GM18951 (cell line): ENCODE results near the gene AGAP1.

Experiments
- POLR2A ChIP-seq: IDR thresholded peaks from 4 replicates; pipeline ENCODE4 v1.6.1; 2011; ENCODE audit warnings: mild to moderate bottlenecking; ENCODE audit not compliant: insufficient read length, insufficient read depth; ENCODE audit errors: extremely low read depth
- in situ Hi-C: fragments of 300-500 bp; cut with MboI; formaldehyde crosslinking; loops from one replicate; pipeline ENCODE4 v1.12.0; 2022; ENCODE audit warnings: low sequenced_read_pairs, mixed read lengths, inconsistent platforms; ENCODE audit not compliant: unreplicated experiment

AGAP1 gene

DNA sequence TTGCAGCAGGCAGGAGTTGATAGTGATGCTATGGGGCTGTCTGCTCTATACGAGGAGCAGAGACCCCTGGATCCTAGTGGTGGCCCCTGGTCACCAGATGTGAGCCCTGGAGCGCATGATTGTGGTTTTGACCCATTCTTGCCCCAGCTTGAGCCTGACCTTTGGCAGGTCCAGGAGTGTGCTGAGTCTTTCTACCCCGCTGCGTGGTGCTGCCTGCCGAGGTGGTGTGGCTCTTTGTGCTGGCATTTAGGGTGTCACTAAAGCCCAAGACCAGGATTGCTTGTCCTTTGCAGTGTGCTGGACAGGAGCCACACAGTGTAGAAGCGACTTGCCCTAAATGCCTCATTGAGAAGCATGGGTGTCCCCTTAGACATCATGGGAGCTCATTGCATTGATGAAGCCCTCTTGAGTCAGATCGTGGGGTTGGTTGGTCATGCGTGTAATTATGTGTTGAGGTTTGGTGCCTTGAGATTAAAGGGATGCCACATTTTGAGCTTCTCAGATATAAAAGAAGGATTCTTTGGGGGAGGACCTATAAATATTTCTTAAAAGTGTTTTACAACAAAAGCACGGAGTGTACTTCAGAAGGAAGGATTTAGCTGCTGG, 88.3 kb downstream of the AGAP1 start:
- in situ Hi-C loops = loop anchor here (25.0 kb wide), 1 partner anchor 445 kb away; no protein-coding TSS in a partner anchor
- TF ChIP-seq POLR2A = no peak

GRCh38 chr2:235582729-235583128, 88.9 kb downstream of the AGAP1 start:
- TF ChIP-seq POLR2A = no peak
- in situ Hi-C loops = loop anchor here (25.0 kb wide), 1 partner anchor 445 kb away; no protein-coding TSS in a partner anchor

DNA sequence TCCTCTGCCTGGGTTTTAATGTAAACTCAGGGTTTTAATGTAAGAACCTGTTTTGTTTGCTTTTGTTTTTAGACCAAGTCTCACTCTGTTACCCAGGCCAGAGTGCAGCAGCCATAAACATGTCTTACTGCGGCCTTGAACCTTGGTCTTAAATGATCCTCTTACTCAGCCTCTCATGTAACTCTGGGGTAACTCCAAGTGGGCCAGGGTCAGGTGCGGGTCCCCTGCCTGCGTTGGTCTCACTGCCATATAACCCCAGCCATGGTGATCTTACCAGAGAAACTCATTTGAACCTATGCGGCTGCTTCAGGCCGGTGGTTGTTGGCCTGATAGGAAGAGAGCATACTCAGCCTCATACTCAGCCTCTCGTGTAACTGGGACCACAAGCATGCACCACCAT, 89.3 kb downstream of the AGAP1 start:
- no peak for TF ChIP-seq POLR2A
- in situ Hi-C loops = loop anchor here (25.0 kb wide), 1 partner anchor 446 kb away; no protein-coding TSS in a partner anchor

DNA sequence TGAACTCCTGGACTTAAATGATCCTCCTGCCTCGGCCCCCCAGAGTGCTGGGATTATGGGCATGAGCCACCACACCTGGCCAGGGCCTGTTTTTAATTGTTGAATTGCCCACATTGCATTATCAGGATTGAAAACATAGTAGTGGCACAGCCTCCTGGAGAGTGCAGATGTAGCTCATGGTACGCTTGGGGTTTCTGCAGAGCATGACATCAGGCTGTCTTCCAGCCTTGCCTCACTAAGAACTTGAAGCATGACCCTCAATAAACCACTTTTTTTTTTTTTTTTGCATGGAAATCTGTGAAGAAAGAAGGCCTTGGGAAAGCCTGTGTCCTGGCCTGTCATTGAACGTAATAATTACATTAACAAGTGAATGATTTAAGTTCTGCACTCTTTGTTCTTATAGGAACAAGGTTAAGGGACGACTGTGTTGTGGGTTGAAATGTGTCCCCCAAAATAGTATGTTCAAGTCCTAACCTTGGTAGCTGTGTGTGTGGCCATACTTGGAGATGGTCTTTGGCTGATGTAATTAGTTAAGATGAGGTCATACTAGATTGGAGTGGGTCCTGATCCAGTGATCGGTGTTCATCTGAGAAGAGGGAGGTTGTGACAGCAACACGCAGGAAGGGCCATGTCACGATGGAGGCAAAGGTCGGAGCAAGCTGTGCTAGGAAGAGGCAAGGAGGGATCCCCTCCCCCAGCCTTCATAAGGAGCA, 90.2 kb downstream of the AGAP1 start:
- in situ Hi-C loops = loop anchor here (25.0 kb wide), 1 partner anchor 447 kb away; no protein-coding TSS in a partner anchor

GRCh38 chr2:235584638-235585007, 90.8 kb downstream of the AGAP1 start:
- TF ChIP-seq POLR2A = no peak
- in situ Hi-C loops = loop anchor here (25.0 kb wide), 1 partner anchor 447 kb away; no protein-coding TSS in a partner anchor

More for the DNA sequence above, 90.2 kb downstream of the AGAP1 start:
- no peak for TF ChIP-seq POLR2A

DNA sequence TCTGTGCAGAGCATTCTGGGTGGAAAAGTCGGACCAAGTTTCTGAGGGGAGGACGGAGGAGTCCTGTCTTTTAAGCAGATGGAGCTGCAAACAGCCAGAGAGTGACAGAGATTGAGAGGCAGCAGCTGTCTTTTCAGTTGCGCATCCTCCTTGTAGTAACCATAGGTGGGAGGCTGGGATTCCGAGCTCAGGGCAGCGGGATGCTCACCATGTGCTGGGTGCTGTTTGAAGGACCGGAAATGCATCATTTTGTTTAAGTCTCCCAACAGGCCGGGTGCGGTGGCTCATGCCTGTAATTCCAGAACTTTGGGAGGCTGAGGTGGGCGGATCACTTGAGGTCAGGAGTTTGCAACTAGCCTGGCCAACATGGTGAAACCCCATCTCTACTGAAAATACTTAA, 93.4 kb downstream of the AGAP1 start:
- in situ Hi-C loops = loop anchor here (25.0 kb wide), 1 partner anchor 450 kb away; no protein-coding TSS in a partner anchor
- TF ChIP-seq POLR2A = no peak

- TF ChIP-seq POLR2A = no peak
- in situ Hi-C loops = loop anchor here (25.0 kb wide), 1 partner anchor 451 kb away; no protein-coding TSS in a partner anchor
Observed at GRCh38 chr2:235588750-235589149, 94.9 kb downstream of the AGAP1 start.

- TF ChIP-seq POLR2A = no peak
- in situ Hi-C loops = loop anchor here (25.0 kb wide), 1 partner anchor 454 kb away; no protein-coding TSS in a partner anchor
Observed at GRCh38 chr2:235591231-235591730, 97.4 kb downstream of the AGAP1 start.

- in situ Hi-C loops = loop anchor here (25.0 kb wide), 1 partner anchor 455 kb away; no protein-coding TSS in a partner anchor
- TF ChIP-seq POLR2A = no peak
Observed at GRCh38 chr2:235591921-235592320, 98.1 kb downstream of the AGAP1 start.

- no peak for TF ChIP-seq POLR2A
- in situ Hi-C loops = loop anchor here (25.0 kb wide), 1 partner anchor 455 kb away; no protein-coding TSS in a partner anchor
Observed at GRCh38 chr2:235592430-235592829, 98.6 kb downstream of the AGAP1 start.

GRCh38 chr2:235592836-235593235, 99.0 kb downstream of the AGAP1 start:
- TF ChIP-seq POLR2A = no peak
- in situ Hi-C loops = loop anchor here (25.0 kb wide), 1 partner anchor 456 kb away; no protein-coding TSS in a partner anchor

GRCh38 chr2:235594041-235594440, 100.2 kb downstream of the AGAP1 start:
- in situ Hi-C loops = loop anchor here (25.0 kb wide), 1 partner anchor 457 kb away; no protein-coding TSS in a partner anchor
- no peak for TF ChIP-seq POLR2A

DNA sequence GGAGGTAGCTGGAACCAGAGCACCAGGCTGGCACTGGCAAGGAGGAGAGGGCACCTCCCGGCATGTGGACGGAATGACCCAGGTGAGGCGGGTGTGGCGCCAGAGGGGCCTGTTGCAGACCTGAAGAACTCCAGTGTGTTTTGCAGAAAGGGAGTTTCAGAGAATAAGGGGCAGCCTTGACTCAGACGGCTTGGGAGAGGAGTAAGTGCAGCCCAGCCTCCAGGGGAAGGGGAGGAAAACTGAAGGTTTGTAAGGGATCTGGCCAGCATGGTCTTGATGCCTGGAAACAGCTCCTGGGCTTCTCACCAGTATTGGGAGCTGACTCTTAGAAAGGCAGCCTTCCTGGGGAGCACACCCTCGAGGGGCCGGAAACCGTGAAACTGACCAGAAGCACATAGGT, 101.1 kb downstream of the AGAP1 start:
- TF ChIP-seq POLR2A = no peak
- in situ Hi-C loops = loop anchor here (25.0 kb wide), 1 partner anchor 458 kb away; no protein-coding TSS in a partner anchor

DNA sequence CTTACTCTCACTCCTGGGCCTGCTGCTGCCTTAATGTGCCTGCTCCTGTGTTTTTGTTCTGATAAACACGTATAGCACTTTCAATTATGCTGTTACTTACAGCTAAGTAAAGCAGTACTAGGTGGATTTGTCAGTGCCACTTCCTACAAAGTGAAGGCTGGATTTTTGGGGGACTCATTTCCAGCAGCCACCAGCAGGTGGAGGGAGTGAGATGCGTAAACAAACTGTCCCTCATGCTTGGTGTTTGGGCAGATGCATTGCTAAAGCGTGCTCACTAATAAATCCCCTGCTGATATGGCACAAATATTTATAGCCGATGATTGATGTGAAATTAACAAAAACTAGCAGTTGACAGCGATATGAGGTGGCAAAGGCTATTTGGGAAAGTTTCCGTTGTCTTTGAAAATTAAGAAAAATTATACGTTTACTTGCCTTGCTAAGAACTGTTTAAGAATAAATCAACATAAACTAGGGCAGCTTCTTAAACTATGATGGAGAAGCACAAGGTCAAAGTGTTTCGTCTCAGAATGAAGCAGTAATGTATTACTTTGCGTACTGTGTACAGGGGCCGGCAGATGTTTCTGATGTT, 101.7 kb downstream of the AGAP1 start:
- in situ Hi-C loops = loop anchor here (25.0 kb wide), 1 partner anchor 458 kb away; no protein-coding TSS in a partner anchor
- TF ChIP-seq POLR2A = no peak
